VCaP (cell line): ENCODE measurements around the gene RGPD3.
"Not testable (repeated sequence)": the region's sequence is repeated elsewhere in the genome, so short reads cannot be mapped to it uniquely, and the experiment has no call there.

Experiments used
- H3K27ac ChIP-seq: fragments of 450-650 bp; 2 replicates; pipeline ENCODE4 v1.5.1; 2017
- TF ChIP-seq, protein P1 (sequence below): fragments of 450-650 bp; conservative IDR thresholded peaks from 2 replicates; pipeline ENCODE4 v1.5.1; 2017; ENCODE audit warnings: mild to moderate bottlenecking, moderate library complexity

The RGPD3 gene

DNA sequence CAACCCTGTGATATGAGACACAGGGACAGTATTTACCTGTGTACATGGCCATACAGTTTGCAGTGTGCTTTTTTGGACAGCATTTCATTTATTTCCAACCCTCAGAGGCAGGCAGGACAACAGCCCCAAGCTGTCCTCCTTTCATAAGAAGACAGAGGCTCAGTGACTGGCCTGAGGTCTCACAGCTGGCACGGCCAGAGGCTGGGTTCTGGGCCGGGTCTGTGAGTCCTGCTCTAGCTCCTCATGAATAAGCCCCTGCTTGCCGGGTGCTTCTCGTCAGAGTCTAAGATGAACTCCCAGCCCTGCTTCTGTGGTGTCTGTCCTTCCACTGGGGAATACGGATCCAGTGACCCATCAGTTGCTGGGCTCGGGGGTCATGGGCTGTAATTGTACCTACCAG, 21.5 kb upstream of the RGPD3 start:
- not testable (repeated sequence) for H3K27ac ChIP-seq

DNA sequence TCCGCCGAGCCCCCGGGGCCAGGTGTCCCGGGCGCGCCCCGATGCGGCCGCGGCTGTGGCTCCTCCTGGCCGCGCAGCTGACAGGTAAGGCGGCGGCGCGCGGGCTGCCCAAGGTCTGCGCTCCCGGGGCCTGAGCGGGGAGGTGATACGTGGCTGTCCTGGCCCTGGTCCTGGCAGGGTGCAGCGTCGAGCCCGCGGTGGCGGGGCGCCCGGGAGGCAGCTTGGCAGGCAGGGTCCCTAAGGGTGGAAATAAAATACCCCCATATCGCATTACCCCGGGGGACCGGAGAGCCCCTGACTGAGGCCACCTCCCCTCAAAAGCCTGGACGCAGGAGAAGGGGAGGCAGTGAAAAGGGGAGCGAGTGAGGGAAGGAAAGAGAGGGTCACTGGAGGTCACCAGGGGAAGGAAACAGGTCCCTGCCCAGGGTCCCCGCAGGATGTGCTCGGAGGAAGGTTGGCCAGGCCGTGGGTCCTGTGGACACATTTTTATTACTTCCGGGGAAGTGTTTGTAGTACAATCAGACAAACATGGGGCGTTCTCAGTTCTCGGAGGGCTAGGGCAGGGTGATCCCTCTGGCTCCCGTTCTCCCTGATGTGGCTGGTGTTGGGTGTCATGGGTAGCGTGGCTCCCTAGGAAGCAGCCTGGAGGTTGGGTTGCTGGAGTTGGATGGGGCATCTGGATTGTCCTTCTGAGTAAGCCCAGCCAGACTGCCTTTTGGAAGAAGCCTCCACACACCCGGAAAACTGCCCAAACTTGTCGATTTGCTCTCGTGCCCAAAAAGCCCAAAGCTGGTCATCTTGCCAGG, 19.4 kb upstream of the RGPD3 start:
- peak overlapping the region; percentile 21; the same call in 1 of the 2 replicates for H3K27ac ChIP-seq

GRCh38 chr2:106486551-106487385, 18.6 kb upstream of the RGPD3 start, which contains the start of gene CD8B2:
TSS of gene CD8B2 (plus strand) at chr2:106487364. CDS start at chr2:106487427, 63 bp downstream.
- peak within 1 kb of the TSS; percentile 21; the same call in 1 of the 2 replicates for H3K27ac ChIP-seq

DNA sequence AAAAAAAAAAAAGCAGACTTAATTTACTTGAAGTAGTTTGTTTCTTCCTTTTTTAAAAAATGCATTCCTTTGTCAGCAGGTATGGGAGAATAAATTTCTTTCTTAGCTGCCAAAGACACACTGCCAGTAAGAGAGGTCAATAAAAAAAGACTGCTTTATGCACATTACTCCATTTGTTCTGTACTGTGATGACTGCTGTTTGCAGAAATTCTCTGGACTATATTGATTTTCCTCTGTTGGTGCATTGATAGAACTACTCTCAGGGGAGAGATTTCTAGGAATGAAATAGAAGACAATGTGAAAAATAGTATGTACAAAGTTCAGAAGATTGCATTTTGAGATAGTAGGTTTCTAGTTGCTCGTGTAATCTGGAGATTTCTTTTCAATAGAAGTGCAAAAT, 11.3 kb upstream of the RGPD3 start:
- not testable (repeated sequence) for H3K27ac ChIP-seq

DNA sequence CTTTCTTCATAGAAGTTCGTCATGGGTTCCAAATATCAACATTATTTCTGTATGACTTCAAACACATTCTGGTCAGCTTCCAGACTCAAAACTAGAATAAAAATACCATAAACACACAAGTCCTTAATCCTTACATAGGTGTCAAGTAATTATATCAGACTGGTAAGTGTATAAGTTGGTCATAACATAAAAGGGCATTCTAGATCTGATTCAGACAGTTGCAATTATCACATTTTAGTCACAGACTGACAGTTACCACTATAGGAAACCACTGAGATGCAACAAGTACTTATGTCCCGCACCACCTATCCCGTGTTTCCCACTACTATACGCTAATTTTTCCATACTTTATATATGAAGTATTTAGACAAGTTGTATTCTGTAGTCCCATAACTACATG, 9.4 kb upstream of the RGPD3 start:
- H3K27ac ChIP-seq: not testable (repeated sequence)

GRCh38 chr2:106470658-106471057, 2.4 kb upstream of the RGPD3 start:
- H3K27ac ChIP-seq: not testable (repeated sequence)
- TF ChIP-seq, protein P1, sequence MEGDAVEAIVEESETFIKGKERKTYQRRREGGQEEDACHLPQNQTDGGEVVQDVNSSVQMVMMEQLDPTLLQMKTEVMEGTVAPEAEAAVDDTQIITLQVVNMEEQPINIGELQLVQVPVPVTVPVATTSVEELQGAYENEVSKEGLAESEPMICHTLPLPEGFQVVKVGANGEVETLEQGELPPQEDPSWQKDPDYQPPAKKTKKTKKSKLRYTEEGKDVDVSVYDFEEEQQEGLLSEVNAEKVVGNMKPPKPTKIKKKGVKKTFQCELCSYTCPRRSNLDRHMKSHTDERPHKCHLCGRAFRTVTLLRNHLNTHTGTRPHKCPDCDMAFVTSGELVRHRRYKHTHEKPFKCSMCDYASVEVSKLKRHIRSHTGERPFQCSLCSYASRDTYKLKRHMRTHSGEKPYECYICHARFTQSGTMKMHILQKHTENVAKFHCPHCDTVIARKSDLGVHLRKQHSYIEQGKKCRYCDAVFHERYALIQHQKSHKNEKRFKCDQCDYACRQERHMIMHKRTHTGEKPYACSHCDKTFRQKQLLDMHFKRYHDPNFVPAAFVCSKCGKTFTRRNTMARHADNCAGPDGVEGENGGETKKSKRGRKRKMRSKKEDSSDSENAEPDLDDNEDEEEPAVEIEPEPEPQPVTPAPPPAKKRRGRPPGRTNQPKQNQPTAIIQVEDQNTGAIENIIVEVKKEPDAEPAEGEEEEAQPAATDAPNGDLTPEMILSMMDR: peak; percentile 32; the same call in 1 of the 2 replicates

- not testable (repeated sequence) for H3K27ac ChIP-seq
These were observed 697 bp downstream of the RGPD3 start for GRCh38 chr2:106467516-106467915.

- TF ChIP-seq, protein P1: peak; percentile 64
- H3K27ac ChIP-seq: not testable (repeated sequence)
These were observed 6.3 kb downstream of the RGPD3 start for GRCh38 chr2:106461882-106462281.

DNA sequence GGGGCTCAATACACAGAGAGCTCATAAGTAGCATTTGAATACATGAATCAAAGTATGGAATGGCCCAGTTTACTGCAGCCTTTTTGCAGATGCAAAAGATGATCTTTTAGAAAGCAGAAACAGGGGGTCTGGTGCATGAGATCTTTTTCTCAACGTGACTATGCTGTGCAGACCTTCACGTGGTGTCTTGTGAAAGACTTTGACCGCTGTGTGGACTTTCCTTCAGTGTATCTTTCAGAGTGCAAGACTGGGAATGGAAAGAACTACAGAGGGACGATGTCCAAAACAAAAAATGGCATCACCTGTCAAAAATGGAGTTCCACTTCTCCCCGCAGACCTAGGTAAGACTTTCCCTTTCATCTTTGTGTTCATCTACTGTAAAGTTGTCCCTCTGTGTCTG, 77.5 kb downstream of the RGPD3 start:
- H3K27ac ChIP-seq: not testable (repeated sequence)

GRCh38 chr2:106388814-106389410, 79.3 kb downstream of the RGPD3 start:
- not testable (repeated sequence) for H3K27ac ChIP-seq

DNA sequence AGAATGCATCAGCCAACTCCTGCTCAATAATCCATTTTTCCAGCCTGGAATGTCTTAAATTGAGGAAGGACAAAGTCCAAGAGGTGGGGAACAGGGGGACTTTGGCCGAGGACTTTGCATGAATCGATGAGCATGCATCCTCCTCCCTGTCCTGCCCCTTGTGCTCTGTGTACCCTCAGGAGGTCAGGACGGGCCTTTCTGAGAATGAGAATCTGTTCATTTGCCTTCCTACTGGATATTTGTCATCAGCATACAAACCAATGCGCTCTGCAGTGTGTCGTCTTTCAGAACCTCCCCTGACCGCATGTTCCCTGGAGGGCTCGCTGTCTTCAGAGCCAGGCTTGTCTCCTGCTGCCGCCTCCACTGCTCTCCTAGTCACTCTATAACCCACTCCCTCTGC, 83.7 kb downstream of the RGPD3 start:
- H3K27ac ChIP-seq: not testable (repeated sequence)

DNA sequence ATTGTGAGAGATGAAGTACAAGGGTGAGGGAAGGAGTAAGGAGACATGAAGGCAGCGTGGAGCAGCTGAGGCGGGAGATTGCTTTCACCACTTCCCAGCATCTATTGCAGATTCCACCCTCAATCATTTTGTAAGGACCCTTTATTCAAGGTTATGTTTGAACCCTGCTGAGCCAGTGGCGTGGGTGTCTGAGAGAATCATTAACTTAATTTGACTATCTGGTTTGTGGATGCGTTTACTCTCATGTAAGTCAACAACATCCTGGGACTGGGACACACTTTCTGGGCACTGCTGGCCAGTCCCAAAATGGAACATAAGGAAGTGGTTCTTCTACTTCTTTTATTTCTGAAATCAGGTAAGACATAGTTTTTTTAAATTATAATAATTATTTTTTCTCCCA, 86.3 kb downstream of the RGPD3 start:
- H3K27ac ChIP-seq: not testable (repeated sequence)

GRCh38 chr2:106379567-106379966, 88.6 kb downstream of the RGPD3 start:
- not testable (repeated sequence) for H3K27ac ChIP-seq

DNA sequence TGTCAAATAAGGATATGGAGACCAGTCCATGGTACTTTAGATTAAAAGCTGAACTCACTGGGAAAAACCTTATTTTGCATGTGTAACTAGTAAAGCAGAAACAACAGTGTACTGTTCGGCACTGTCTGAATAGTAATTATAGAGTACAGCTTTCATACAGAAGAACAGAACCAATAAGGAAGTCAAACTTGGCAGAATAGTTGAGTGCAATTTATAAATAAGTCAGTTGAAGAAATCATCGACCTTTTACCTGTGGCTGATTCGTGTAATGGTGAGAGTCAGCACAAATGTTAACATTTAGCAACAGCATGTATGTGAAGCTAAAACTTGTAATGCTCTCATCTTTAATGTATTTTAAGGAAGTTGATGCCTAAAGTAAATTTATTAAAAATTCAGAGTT, 99.0 kb downstream of the RGPD3 start:
- not testable (repeated sequence) for H3K27ac ChIP-seq
